ENCODE measurements around the gene ANGEL1. TPM values are rescaled to one million over a fixed set of nuclear protein-coding genes. Genes with fewer than 3 reads are reported as not detected.

The ANGEL1 gene
- total RNA-seq, 1 experiment from 2014 or later = 9.2 TPM

GRCh38 chr14:76773956-76774820 is 38.5 kb downstream of the ANGEL1 start:
- TF ChIP-seq EZH2 (IDR thresholded peaks at IDR 0.05; ENCODE audit: low read length, unreplicated experiment) (no peak), EZH2phosphoT487 (IDR thresholded peaks at IDR 0.05; ENCODE audit: borderline replicate concordance, low read length) (no peak), CTCF (conservative IDR thresholded peaks at IDR 0.05; ENCODE audit: low read depth, low read length) (no peak)
- Histone ChIP-seq H4K20me1 (ENCODE audit: low read length) (no peaks in the 10 kb centered on the region), H3K36me3 (ENCODE audit: low read depth, low read length) (no peaks in the 10 kb centered on the region), H3K9ac (ENCODE audit: low read length) (no peak overlapping the region), H3K4me3 (ENCODE audit: low read length) (no peak overlapping the region), H3F3A (ENCODE audit: low read length, unreplicated experiment) (no peaks in the 10 kb centered on the region), H3K9me3 (ENCODE audit: low read length) (no peaks in the 10 kb centered on the region), H3K27me3 (ENCODE audit: low read length) (peaks cover 5% of the 10 kb centered on the region; the same call in 1 of the 2 replicates), H3K9me2 (replicated peaks; ENCODE audit: low read length) (no peaks in the 10 kb centered on the region), H2AFZ (ENCODE audit: low read length) (no peak overlapping the region), H3K79me2 (ENCODE audit: low read length) (no peaks in the 10 kb centered on the region), H3K4me2 (ENCODE audit: low read length) (no peak overlapping the region), H3K27ac (ENCODE audit: low read length) (no peak overlapping the region), H3K4me1 (ENCODE audit: insufficient read depth, low read length) (peaks cover 11% of the 10 kb centered on the region)
- ATAC-seq = no peak
- CTCF ChIA-PET = interaction anchor here (0.6 kb wide), 1 partner anchor 11 kb away, joined by 4 read pairs; no protein-coding TSS in a partner anchor
- intact Hi-C loops (cut with micrococcal nuclease) = no loop called here
- POLR2A ChIA-PET (ENCODE audit: unreplicated experiment) = interaction anchor here (0.6 kb wide), 1 partner anchor 8 kb away, joined by 3 read pairs; no protein-coding TSS in a partner anchor
- BruUV-seq (replicated peaks) = no TSS peak
- DNase-seq = no peak

GRCh38 chr14:76773188-76773885 is 39.3 kb downstream of the ANGEL1 start:
- H4K20me1 ChIP-seq (ENCODE audit: low read length) = no peaks in the 10 kb centered on the region
- H3F3A ChIP-seq (ENCODE audit: low read length, unreplicated experiment) = no peaks in the 10 kb centered on the region
- POLR2A ChIA-PET (ENCODE audit: unreplicated experiment) = interaction anchor here (0.6 kb wide), 1 partner anchor 9 kb away, joined by 3 read pairs; no protein-coding TSS in a partner anchor
- DNase-seq = peak; percentile 80
- no peaks in the 10 kb centered on the region for H3K9me3 ChIP-seq (ENCODE audit: low read length)
- intact Hi-C loops (cut with micrococcal nuclease) = no loop called here
- TF ChIP-seq EZH2phosphoT487 (IDR thresholded peaks at IDR 0.05; ENCODE audit: borderline replicate concordance, low read length) = no peak
- TF ChIP-seq EZH2 (IDR thresholded peaks at IDR 0.05; ENCODE audit: low read length, unreplicated experiment) = no peak
- TF ChIP-seq CTCF (conservative IDR thresholded peaks at IDR 0.05; ENCODE audit: low read depth, low read length) = no peak
- CTCF ChIA-PET = interaction anchor here (0.6 kb wide), 1 partner anchor 10 kb away, joined by 4 read pairs; no protein-coding TSS in a partner anchor
- peak overlapping the region; percentile 64 for H3K4me2 ChIP-seq (ENCODE audit: low read length)
- H2AFZ ChIP-seq (ENCODE audit: low read length) = no peak overlapping the region
- no TSS peak for BruUV-seq (replicated peaks)
- H3K9me2 ChIP-seq (replicated peaks; ENCODE audit: low read length) = no peaks in the 10 kb centered on the region
- no peak overlapping the region for H3K4me3 ChIP-seq (ENCODE audit: low read length)
- no peak overlapping the region for H3K27ac ChIP-seq (ENCODE audit: low read length)
- ATAC-seq = peak; percentile 89
- no peak overlapping the region for H3K9ac ChIP-seq (ENCODE audit: low read length)
- H3K79me2 ChIP-seq (ENCODE audit: low read length) = no peaks in the 10 kb centered on the region
- H3K36me3 ChIP-seq (ENCODE audit: low read depth, low read length) = no peaks in the 10 kb centered on the region
- H3K4me1 ChIP-seq (ENCODE audit: insufficient read depth, low read length) = peaks cover 11% of the 10 kb centered on the region
- peaks cover 5% of the 10 kb centered on the region; the same call in 1 of the 2 replicates for H3K27me3 ChIP-seq (ENCODE audit: low read length)
